Measurements from ENCODE around the gene HOXD10.
A peak's percentile ranks its signal among the peaks of the same experiment; 100 is the strongest.

HOXD10 gene

GRCh38 chr2:176092270-176093144, 24.1 kb upstream of the HOXD10 start, which contains the start of gene HOXD13:
HOXD13 (plus strand) TSS chr2:176092721; CDS start chr2:176092891, 170 bp downstream.
- no peak for ATAC-seq
- TF ChIP-seq BACH2 (CRISPR knock-in tag; IDR thresholded peaks at IDR 0.05; ENCODE audit: borderline replicate concordance): no peak
- TF ChIP-seq ZFP30 (CRISPR knock-in tag; IDR thresholded peaks at IDR 0.05): no peak
- no peak for TF ChIP-seq ZC3H10 (CRISPR knock-in tag; IDR thresholded peaks at IDR 0.05)
- TF ChIP-seq ARNTL (CRISPR knock-in tag; IDR thresholded peaks at IDR 0.05; ENCODE audit: borderline replicate concordance, low read depth): no peak
- no peak for TF ChIP-seq CSDC2 (CRISPR knock-in tag; IDR thresholded peaks at IDR 0.05)
- TF ChIP-seq ESRRG (CRISPR knock-in tag; IDR thresholded peaks at IDR 0.05): no peak
- TF ChIP-seq, protein P1, sequence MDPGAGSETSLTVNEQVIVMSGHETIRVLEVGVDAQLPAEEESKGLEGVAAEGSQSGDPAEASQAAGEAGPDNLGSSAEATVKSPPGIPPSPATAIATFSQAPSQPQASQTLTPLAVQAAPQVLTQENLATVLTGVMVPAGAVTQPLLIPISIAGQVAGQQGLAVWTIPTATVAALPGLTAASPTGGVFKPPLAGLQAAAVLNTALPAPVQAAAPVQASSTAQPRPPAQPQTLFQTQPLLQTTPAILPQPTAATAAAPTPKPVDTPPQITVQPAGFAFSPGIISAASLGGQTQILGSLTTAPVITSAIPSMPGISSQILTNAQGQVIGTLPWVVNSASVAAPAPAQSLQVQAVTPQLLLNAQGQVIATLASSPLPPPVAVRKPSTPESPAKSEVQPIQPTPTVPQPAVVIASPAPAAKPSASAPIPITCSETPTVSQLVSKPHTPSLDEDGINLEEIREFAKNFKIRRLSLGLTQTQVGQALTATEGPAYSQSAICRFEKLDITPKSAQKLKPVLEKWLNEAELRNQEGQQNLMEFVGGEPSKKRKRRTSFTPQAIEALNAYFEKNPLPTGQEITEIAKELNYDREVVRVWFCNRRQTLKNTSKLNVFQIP (CRISPR knock-in tag; IDR thresholded peaks at IDR 0.05; ENCODE audit: borderline replicate concordance, low read depth): no peak
- no peak for TF ChIP-seq ZNF8 (CRISPR knock-in tag; IDR thresholded peaks at IDR 0.05)
- TF ChIP-seq OSR1 (CRISPR knock-in tag; IDR thresholded peaks at IDR 0.05): no peak
- TF ChIP-seq TOX (CRISPR knock-in tag; IDR thresholded peaks at IDR 0.05; ENCODE audit: borderline replicate concordance): no peak
- TF ChIP-seq PPARA (CRISPR knock-in tag; IDR thresholded peaks at IDR 0.05; ENCODE audit: borderline replicate concordance): no peak
- TF ChIP-seq RARB (CRISPR knock-in tag; IDR thresholded peaks at IDR 0.05): no peak
- no peak for TF ChIP-seq ISL1 (CRISPR knock-in tag; IDR thresholded peaks at IDR 0.05)
- no peak for TF ChIP-seq TCF4 (CRISPR knock-in tag; IDR thresholded peaks at IDR 0.05; ENCODE audit: borderline replicate concordance)

DNA sequence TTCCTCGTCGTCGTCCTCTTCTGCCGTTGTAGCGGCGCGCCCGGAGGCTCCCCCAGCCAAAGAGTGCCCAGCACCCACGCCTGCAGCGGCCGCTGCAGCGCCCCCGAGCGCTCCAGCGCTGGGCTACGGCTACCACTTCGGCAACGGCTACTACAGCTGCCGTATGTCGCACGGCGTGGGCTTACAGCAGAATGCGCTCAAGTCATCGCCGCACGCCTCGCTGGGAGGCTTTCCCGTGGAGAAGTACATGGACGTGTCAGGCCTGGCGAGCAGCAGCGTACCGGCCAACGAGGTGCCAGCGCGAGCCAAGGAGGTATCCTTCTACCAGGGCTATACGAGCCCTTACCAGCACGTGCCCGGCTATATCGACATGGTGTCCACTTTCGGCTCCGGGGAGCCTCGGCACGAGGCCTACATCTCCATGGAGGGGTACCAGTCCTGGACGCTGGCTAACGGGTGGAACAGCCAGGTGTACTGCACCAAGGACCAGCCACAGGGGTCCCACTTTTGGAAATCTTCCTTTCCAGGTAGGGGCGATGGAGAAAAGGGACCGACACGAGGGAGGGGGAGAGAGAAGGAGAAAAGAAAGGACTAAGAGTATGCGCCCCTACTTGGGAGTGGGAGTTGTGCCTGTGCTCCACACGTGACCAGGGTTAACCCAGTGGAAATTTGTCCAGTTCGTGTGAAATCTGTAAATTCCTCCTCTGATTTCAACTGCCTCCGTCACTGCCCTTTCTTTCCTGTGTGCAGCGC, 23.3 kb upstream of the HOXD10 start:
- ATAC-seq: peak; percentile 33
- TF ChIP-seq ARNTL (CRISPR knock-in tag; IDR thresholded peaks at IDR 0.05; ENCODE audit: borderline replicate concordance, low read depth) (no peak), GLIS3 (CRISPR knock-in tag; IDR thresholded peaks at IDR 0.05) (no peak), TOX (CRISPR knock-in tag; IDR thresholded peaks at IDR 0.05; ENCODE audit: borderline replicate concordance) (no peak), CSDC2 (CRISPR knock-in tag; IDR thresholded peaks at IDR 0.05) (no peak), ISL1 (CRISPR knock-in tag; IDR thresholded peaks at IDR 0.05) (no peak), TCF4 (CRISPR knock-in tag; IDR thresholded peaks at IDR 0.05; ENCODE audit: borderline replicate concordance) (no peak), CREB5 (CRISPR knock-in tag; IDR thresholded peaks at IDR 0.05; ENCODE audit: low read depth) (no peak), ZNF70 (CRISPR knock-in tag; IDR thresholded peaks at IDR 0.05) (no peak), PPARA (CRISPR knock-in tag; IDR thresholded peaks at IDR 0.05; ENCODE audit: borderline replicate concordance) (no peak), ESRRG (CRISPR knock-in tag; IDR thresholded peaks at IDR 0.05) (no peak)

GRCh38 chr2:176093898-176094249, 22.7 kb upstream of the HOXD10 start:
- ATAC-seq: no peak
- TF ChIP-seq CREB5 (CRISPR knock-in tag; IDR thresholded peaks at IDR 0.05; ENCODE audit: low read depth): no peak
- TF ChIP-seq RARB (CRISPR knock-in tag; IDR thresholded peaks at IDR 0.05): no peak
- no peak for TF ChIP-seq PPARA (CRISPR knock-in tag; IDR thresholded peaks at IDR 0.05; ENCODE audit: borderline replicate concordance)
- TF ChIP-seq ZFP3 (CRISPR knock-in tag; IDR thresholded peaks at IDR 0.05): no peak
- TF ChIP-seq ESRRG (CRISPR knock-in tag; IDR thresholded peaks at IDR 0.05): no peak
- no peak for TF ChIP-seq TCF4 (CRISPR knock-in tag; IDR thresholded peaks at IDR 0.05; ENCODE audit: borderline replicate concordance)
- TF ChIP-seq CSDC2 (CRISPR knock-in tag; IDR thresholded peaks at IDR 0.05): no peak
- no peak for TF ChIP-seq TOX (CRISPR knock-in tag; IDR thresholded peaks at IDR 0.05; ENCODE audit: borderline replicate concordance)
- TF ChIP-seq, protein P2, sequence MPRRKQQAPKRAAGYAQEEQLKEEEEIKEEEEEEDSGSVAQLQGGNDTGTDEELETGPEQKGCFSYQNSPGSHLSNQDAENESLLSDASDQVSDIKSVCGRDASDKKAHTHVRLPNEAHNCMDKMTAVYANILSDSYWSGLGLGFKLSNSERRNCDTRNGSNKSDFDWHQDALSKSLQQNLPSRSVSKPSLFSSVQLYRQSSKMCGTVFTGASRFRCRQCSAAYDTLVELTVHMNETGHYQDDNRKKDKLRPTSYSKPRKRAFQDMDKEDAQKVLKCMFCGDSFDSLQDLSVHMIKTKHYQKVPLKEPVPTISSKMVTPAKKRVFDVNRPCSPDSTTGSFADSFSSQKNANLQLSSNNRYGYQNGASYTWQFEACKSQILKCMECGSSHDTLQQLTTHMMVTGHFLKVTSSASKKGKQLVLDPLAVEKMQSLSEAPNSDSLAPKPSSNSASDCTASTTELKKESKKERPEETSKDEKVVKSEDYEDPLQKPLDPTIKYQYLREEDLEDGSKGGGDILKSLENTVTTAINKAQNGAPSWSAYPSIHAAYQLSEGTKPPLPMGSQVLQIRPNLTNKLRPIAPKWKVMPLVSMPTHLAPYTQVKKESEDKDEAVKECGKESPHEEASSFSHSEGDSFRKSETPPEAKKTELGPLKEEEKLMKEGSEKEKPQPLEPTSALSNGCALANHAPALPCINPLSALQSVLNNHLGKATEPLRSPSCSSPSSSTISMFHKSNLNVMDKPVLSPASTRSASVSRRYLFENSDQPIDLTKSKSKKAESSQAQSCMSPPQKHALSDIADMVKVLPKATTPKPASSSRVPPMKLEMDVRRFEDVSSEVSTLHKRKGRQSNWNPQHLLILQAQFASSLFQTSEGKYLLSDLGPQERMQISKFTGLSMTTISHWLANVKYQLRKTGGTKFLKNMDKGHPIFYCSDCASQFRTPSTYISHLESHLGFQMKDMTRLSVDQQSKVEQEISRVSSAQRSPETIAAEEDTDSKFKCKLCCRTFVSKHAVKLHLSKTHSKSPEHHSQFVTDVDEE (CRISPR knock-in tag; IDR thresholded peaks at IDR 0.05): no peak
- no peak for TF ChIP-seq ZNF565 (CRISPR knock-in tag; conservative IDR thresholded peaks at IDR 0.05; ENCODE audit: low read depth)
- no peak for TF ChIP-seq ARNTL (CRISPR knock-in tag; IDR thresholded peaks at IDR 0.05; ENCODE audit: borderline replicate concordance, low read depth)
- no peak for TF ChIP-seq ZNF8 (CRISPR knock-in tag; IDR thresholded peaks at IDR 0.05)
- no peak for TF ChIP-seq GLIS3 (CRISPR knock-in tag; IDR thresholded peaks at IDR 0.05)
- TF ChIP-seq, protein P1 (CRISPR knock-in tag; IDR thresholded peaks at IDR 0.05; ENCODE audit: borderline replicate concordance, low read depth): no peak
- no peak for TF ChIP-seq ZNF70 (CRISPR knock-in tag; IDR thresholded peaks at IDR 0.05)
- no peak for TF ChIP-seq BACH2 (CRISPR knock-in tag; IDR thresholded peaks at IDR 0.05; ENCODE audit: borderline replicate concordance)
